Erythroblast (primary cell): ENCODE data around the gene NID1.

ENCODE experiments used
- DNase-seq, 2 experiments: peaks; one replicate each; lab custom pipeline; 2025; lab: John Stamatoyannopoulos, UW
- GATA1 ChIP-seq: IDR thresholded peaks from 2 replicates; pipeline ENCODE4 v1.6.1; 2011; ENCODE audit warnings: low read depth, mild to moderate bottlenecking, control low read depth, low read length, moderate library complexity
- POLR2A ChIP-seq: IDR thresholded peaks from 2 replicates; pipeline ENCODE4 v1.6.1; 2011; ENCODE audit warnings: mild to moderate bottlenecking, low read length

NID1 gene

DNA sequence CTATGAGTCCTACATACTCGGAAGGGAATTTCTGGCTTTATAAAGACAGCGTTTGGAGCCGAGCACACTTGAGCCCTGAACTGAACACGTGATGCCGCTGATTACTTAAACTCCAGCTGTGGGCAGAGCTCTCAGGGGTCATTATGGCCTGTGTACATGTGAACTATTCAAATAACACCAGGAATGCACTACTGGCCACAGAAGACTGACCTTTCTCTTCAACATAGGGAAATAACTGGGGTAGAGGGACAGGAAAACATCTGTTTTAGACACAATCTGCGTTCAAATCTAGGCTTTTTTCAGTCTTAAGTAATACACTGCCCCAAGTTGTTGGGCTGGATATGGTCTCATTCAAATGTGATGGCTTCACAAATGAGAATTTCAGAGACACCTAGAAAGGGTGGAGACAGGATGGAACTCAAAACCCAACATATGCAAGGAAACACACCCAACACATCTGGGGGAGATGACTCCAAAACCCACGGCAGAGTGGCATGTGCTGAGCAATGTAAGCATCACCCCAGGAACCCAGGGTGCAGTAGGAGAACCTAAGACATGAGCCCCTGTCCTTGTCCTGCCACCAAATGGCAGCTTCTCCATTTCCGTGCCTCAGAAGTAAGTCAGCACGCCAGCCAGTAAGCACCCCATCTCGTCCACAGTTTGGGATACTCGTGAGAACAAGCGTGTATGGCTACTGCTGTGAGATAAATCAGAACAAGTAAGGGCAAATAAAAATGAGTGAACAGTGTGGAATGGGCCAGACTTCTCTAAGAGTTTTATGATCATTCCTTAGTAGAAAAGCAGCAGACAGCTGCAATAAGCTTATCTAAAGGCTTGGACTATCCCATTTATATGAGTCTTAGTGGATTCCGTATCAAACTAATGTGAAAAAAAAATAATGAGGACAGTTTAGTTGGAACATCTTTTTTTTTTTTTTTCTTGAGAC, 24.9 kb downstream of the NID1 start:
- TF ChIP-seq GATA1 (no peak), POLR2A (no peak)
- DNase-seq, result no peak

DNA sequence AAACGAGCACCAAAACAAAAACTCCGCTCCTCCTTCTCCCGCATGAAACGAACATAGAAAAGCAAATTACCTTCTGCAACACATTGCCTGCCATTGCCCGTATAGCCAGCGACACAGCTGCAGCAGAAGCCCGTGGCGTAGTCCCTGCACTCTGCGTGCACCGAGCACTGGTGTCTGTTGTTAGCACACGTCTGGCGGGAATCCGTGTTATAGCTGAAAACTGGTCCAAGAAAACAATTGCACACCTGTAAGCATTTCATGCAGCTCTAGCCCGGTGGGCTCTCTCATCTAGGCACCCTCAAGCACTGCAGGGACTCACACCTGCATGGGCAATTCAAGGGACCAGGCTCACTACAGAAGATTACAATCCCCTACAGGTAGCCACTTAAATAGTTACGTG, 26.9 kb downstream of the NID1 start:
- TF ChIP-seq GATA1, result no peak
- TF ChIP-seq POLR2A, result no peak
- DNase-seq, result no peak

DNA sequence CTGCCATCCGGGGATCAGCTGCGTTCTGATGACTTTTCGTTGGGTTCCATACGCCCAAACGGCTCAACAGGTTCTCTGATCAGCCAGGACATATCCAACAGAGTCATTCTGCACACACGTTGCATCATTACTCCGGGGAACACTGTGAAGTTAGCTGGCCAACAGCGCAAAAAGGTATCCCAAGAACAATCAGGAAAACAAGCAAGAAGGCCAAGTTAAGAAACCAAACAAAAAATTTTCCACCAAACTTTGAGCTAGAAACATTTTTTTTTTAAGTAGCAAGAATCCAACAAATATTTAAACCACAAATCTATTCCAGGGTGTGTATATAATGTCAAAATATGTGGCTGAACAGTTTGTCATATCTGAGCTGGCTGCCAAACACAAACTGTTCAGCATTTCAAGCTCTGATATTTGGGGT, 29.2 kb downstream of the NID1 start:
- DNase-seq, result no peak
- TF ChIP-seq POLR2A, result no peak
- TF ChIP-seq GATA1, result no peak

DNA sequence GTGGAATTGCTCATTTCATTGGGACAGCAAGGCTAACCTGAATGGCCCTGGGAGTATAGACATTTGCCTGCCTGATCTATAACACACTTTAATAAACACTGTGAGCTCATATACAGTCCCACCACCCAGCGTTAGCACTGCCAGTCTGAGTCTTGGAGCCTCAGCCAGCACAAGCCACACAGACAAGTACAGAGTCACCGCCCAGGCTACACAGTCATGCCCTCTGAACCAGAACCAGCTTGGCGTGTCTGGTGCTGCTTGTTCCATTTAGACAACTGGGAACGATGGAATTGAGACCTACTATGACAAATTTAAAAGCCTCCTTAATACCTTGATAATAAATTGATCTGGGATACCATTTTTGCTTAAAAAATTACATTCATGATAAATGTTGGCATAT, 31.6 kb downstream of the NID1 start:
- no peak for DNase-seq
- TF ChIP-seq POLR2A (no peak), GATA1 (no peak)

DNA sequence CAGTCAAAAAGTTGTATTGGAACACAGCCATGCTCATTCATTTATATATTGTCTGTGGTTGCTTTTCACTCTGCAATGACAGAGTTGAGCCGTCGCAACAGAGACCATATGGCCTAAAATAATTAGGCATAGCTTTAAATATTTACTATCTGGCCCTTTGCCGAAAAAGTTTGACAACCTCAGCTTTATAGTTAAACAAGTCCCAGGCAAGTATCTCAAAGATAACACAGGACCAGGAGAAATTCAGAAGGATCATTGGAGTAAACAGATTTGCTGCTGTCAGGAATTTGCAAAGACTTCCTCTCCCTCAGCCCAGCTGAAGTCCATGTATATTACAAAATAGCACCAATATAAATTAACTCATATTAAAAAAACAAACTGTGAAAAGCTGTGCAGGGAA, 34.4 kb downstream of the NID1 start:
- no peak for DNase-seq
- TF ChIP-seq POLR2A, result no peak
- no peak for TF ChIP-seq GATA1

DNA sequence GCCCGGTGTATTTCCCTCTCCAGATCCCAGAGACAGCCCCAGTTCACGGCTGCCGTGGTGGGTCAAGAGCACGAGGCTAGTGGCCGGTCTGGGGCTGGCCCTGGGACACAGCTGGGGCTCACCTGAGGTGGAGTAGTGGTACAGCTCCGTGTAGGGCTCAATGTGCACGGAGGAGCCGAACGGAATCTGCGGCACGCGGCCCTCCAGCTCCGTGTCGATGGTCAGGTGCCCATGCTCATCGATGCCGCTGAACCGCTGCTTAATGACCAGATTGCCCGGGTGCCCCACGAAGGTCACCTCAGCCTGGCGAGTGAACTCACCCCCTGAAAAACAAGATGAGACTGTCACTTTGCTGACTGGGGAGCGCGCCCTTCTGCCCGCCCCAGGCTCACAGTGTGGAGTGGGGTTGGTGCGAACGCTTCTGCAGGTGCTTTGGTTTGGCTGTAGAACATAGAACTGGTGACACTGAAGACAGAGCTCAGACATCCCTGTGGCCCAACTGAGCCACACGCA, 35.4 kb downstream of the NID1 start:
- DNase-seq, result no peak
- no peak for TF ChIP-seq GATA1
- TF ChIP-seq POLR2A, result no peak

DNA sequence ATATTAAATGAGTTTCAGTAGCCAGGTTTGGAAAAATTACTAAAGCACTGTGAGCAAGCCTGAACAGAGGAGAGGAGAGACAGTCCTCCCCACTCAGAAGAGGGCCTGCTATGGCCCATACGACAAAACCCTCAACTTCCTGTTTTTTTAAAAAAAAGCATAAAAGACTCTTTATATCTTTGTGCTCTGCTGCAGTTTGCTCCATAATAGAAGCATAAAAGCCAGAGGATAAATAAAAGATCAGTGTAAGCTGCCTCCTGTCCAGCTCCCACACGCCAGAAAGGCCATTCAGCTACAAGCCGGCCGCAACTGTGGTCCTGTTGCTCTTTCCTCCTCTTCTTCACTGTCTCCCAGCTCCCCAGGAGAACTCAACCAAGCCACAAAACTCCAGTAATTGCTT, 37.8 kb downstream of the NID1 start:
- DNase-seq, result no peak
- no peak for TF ChIP-seq GATA1
- no peak for TF ChIP-seq POLR2A

DNA sequence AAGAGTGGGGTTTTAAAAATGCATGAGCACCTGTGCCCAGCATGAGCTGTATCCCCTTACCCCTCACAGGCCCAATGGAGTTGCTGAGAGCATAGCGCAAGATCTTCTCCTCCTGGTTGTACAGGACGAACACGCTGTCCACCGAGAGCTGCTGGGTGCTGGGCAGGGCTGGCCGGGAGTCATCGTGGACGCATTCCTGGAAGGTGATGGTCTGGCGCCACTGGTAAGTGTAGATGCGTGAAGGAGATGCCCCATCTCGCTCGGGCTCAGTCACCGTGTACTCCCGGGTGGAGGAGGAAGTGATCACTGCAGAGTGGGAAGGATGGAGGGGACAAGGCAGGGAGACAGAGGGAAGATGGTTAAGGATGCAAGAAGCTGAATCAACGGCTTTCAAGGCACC, 39.1 kb downstream of the NID1 start:
- TF ChIP-seq GATA1 (no peak), POLR2A (no peak)

DNA sequence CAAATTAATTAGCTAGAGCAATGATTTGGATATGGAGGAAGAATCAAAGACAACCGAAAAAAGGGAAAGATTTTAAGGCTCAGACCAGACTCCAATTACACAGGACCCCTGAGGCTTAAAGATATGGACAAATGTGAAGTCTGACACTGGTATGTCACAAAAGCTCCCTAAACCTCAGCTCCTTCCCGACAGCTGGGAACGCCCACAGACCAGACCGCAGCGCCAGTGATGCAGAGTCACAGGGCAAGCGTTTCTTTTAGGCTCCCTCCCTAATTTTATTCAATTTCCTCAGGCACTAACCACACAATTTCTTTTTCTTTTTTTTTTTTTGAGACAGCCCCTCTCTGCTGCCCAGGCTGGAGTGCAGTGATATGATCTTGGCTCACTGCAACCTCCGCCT, 40.2 kb downstream of the NID1 start:
- TF ChIP-seq POLR2A, result no peak
- no peak for TF ChIP-seq GATA1

More for the DNA sequence above, 39.1 kb downstream of the NID1 start:
- no peak for DNase-seq

DNA sequence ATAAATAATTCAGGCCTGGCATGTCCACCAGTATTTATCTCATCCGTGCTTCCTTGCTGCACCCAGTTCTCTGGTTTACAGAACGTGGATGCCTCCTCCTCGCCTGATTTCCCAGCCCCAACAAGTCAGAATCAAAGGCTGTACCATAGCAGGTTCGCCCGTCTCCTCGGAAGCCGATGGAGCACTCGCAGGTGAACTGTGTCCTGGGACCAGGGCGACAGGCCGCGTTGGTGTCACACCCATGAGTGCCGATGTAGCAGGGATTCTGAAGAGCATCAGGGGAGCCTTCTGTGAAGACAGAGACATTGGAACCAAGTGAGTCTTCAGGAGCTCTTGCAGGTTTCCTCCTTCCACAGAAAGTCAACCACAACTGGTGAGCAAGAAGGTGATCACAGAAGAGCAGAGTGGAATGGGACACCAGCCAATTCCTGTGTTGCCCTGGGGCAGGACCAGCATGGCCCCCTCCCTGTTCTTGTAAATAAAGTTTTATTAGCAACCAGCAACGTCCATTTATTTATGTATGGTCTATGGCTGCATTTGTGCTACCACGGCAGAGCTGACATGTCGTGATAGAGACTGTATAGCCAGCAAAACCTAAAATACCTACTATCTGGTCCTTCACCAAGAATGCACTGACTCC, 40.8 kb downstream of the NID1 start:
- TF ChIP-seq GATA1 (no peak), POLR2A (no peak)
- DNase-seq, result no peak

More for the DNA sequence above, 40.2 kb downstream of the NID1 start:
- DNase-seq, result no peak

DNA sequence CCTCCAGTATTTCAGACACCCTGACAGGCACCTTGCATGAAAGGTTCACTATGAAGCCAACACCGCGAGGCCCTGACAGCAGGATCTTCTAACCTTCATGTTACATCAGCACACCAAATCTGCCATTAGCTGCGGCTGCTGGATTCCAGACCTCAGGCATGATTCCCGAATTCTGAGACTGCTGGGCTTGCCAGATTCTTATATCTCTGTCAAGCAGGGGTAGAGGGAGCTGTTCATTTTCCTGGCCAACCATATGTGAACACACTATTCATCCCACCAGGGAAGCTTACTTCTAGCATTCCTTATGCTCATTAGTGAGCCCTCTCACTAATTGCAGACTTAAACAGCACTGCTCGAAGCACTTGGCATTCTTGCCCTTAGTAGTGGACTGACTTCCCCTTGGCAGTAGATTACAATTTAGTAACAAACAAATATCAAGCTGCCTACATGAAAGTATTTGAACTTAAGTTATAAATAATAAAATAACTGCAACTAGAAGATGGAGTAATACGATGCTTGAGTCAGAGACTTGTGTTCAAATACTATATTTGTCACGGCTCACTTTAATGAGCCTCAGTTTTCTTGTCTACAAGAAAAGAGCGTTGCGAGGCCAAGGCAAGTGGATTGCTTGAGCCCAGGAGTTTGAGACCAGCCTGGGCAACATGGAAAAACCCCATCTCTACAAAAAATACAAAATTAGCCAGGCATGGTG, 43.3 kb downstream of the NID1 start:
- no peak for TF ChIP-seq GATA1
- DNase-seq, result no peak

DNA sequence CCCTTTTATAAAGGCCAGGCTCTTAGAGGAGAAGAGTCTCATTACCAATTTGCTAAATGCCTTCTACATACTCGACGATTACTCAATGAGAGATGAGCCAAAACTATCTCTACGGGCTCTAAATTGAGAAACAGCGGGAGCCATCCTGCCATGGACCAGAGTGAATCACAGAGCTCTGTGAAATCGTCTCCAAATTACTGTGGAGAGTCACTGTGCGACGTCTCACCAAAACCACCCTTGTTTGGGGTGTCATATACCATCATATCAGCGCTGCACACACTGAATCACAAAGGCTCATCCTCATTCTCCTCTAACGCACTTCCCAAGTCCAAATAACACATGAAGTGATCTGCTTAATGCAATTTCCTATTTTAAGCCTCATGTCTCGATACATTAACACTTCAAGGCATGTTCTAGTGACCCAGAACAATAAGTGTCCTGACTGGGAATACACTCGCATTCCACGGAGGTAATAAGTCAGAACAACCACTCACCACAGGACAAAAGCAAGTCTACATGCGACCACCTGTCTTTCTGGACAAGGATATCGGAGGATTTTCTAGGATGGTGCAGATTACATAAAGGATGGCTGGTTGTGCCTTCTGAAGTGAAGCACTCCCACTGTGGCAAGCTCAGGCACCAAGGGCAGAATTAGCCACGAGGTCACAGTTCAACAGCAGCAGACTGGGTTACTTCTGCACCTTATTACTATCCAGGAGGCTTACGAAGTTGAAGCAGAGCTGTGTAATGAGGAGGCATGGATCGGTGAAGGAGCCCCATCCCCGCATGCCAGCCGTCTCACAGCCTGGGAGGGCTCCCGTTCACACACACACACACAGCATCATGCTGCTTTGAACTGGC, 44.3 kb downstream of the NID1 start:
- TF ChIP-seq GATA1 (no peak), POLR2A (no peak)

More for the DNA sequence above, 44.3 kb downstream of the NID1 start:
- no peak for DNase-seq
